HEK293 (cell line): ENCODE data around the gene JAZF1.

ENCODE experiments used
- HOXA7 ChIP-seq: sonication (generic); formaldehyde crosslinking; IDR thresholded peaks from 2 replicates; pipeline ENCODE4 v1.8.1; 2022; ENCODE audit warnings: missing genetic modification reagents, borderline replicate concordance
- MYNN ChIP-seq: fragments of 450-650 bp; formaldehyde crosslinking; IDR thresholded peaks from 2 replicates; pipeline ENCODE4 v1.5.1; 2016; ENCODE audit warnings: missing biosample characterization, missing genetic modification characterization, borderline replicate concordance
- SETDB1 ChIP-seq: IDR thresholded peaks from one replicate; pipeline ENCODE4 v1.6.1; 2017; ENCODE audit warnings: mild to moderate bottlenecking, low read length, moderate library complexity, mixed read lengths; ENCODE audit not compliant: insufficient read length
- SP2 ChIP-seq: fragments of 450-650 bp; formaldehyde crosslinking; IDR thresholded peaks from 2 replicates; pipeline ENCODE4 v1.5.1; 2016; ENCODE audit warnings: missing biosample characterization, missing genetic modification characterization
- ZBTB1 ChIP-seq: fragments of 450-650 bp; formaldehyde crosslinking; IDR thresholded peaks from 2 replicates; pipeline ENCODE4 v1.5.1; 2016; ENCODE audit warnings: missing biosample characterization, missing genetic modification characterization
- ZBTB21 ChIP-seq: fragments of 450-650 bp; formaldehyde crosslinking; IDR thresholded peaks from 2 replicates; pipeline ENCODE4 v1.5.1; 2017; ENCODE audit warnings: missing biosample characterization, missing genetic modification characterization
- ZNF157 ChIP-seq: fragments of 450-650 bp; formaldehyde crosslinking; IDR thresholded peaks from 2 replicates; pipeline ENCODE4 v1.5.1; 2016; ENCODE audit warnings: missing biosample characterization, missing genetic modification characterization
- ZNF660 ChIP-seq: fragments of 450-650 bp; IDR thresholded peaks from 2 replicates; pipeline ENCODE4 v1.5.1; 2018; ENCODE audit warnings: missing biosample characterization, mild to moderate bottlenecking, missing genetic modification characterization
- ZNF843 ChIP-seq: fragments of 450-650 bp; formaldehyde crosslinking; IDR thresholded peaks from 2 replicates; pipeline ENCODE4 v1.5.1; 2016; ENCODE audit warnings: missing biosample characterization, missing genetic modification characterization
- ZSCAN30 ChIP-seq: fragments of 450-650 bp; IDR thresholded peaks from 2 replicates; pipeline ENCODE4 v1.5.1; 2018; ENCODE audit warnings: missing biosample characterization, mild to moderate bottlenecking, missing genetic modification characterization, moderate library complexity
- TF ChIP-seq, protein P1 (sequence below): fragments of 450-650 bp; formaldehyde crosslinking; IDR thresholded peaks from 2 replicates; pipeline ENCODE4 v1.5.1; 2016; ENCODE audit warnings: missing biosample characterization, missing genetic modification characterization
- TF ChIP-seq, protein P2 (sequence below): fragments of 450-650 bp; formaldehyde crosslinking; IDR thresholded peaks from 2 replicates; pipeline ENCODE4 v1.5.1; 2017; ENCODE audit warnings: missing biosample characterization, mild to moderate bottlenecking, missing genetic modification characterization, moderate library complexity

DNA sequence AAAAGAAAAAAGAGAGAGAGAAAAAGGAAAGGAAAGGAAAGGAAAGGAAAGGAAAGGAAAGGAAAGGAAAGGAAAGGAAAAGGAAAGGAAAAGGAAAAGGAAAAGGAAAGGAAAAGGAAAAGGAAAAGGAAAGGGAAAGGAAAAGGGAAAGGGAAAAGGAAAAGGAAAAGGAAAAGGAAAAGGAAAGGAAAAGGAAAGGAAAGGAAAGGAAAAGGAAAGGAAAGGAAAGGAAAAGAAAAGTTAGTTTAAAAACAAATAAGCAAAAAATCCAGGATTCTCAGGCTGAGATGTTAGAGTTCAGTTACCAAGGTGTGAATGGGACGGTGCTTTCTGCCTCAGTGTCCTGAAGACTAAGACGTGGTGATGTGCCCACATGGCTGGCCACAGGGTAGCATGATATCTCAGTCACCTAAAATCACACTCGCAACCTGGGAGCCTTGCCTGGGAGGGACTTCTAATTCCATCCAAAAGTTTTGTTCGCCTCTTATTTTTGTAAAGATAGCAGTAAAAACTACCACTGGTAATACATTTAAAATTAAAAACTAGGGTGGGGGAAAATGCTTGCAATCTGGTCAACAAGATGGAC is 70.1 kb downstream of the JAZF1 start:
- no peak for TF ChIP-seq ZNF660 (tag by site-specific recombination)
- TF ChIP-seq, protein P1, sequence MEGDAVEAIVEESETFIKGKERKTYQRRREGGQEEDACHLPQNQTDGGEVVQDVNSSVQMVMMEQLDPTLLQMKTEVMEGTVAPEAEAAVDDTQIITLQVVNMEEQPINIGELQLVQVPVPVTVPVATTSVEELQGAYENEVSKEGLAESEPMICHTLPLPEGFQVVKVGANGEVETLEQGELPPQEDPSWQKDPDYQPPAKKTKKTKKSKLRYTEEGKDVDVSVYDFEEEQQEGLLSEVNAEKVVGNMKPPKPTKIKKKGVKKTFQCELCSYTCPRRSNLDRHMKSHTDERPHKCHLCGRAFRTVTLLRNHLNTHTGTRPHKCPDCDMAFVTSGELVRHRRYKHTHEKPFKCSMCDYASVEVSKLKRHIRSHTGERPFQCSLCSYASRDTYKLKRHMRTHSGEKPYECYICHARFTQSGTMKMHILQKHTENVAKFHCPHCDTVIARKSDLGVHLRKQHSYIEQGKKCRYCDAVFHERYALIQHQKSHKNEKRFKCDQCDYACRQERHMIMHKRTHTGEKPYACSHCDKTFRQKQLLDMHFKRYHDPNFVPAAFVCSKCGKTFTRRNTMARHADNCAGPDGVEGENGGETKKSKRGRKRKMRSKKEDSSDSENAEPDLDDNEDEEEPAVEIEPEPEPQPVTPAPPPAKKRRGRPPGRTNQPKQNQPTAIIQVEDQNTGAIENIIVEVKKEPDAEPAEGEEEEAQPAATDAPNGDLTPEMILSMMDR (tag by site-specific recombination) = no peak
- TF ChIP-seq, protein P2, sequence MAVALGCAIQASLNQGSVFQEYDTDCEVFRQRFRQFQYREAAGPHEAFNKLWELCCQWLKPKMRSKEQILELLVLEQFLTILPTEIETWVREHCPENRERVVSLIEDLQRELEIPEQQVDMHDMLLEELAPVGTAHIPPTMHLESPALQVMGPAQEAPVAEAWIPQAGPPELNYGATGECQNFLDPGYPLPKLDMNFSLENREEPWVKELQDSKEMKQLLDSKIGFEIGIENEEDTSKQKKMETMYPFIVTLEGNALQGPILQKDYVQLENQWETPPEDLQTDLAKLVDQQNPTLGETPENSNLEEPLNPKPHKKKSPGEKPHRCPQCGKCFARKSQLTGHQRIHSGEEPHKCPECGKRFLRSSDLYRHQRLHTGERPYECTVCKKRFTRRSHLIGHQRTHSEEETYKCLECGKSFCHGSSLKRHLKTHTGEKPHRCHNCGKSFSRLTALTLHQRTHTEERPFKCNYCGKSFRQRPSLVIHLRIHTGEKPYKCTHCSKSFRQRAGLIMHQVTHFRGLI = no peak
- TF ChIP-seq HOXA7 (CRISPR knock-in tag) = no peak
- TF ChIP-seq ZNF157 (tag by site-specific recombination) = no peak
- TF ChIP-seq ZNF843 = no peak
- no peak for TF ChIP-seq ZSCAN30 (tag by site-specific recombination)
- TF ChIP-seq SP2 (tag by site-specific recombination) = no peak
- no peak for TF ChIP-seq SETDB1
- no peak for TF ChIP-seq ZBTB1
- TF ChIP-seq MYNN (tag by site-specific recombination) = no peak
- no peak for TF ChIP-seq ZBTB21 (tag by site-specific recombination)
